Measurements from ENCODE around the gene DCDC2B. TPM values are rescaled to one million over a fixed set of nuclear protein-coding genes. Genes with fewer than 3 reads are reported as not detected.

DCDC2B gene
- total and polyA plus RNA-seq, 9 of the 15 experiments (the other 6 are each of a cell fraction or from before 2014, with no cell fraction given) = not detected

DNA sequence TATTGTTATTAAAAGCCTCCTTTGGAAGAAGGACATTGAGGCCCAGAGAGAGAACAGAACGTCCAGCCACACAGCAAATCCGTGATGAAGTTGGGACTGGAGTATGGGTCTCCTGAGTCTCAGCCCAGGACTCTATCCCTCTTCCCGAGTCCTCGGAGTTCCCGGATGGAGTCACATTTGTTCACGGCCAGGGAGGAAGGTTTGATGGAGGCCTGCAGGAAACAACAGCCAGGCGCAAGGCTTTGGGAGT is 29.8 kb upstream of the DCDC2B start (continued):
- TF ChIP-seq, protein P1, sequence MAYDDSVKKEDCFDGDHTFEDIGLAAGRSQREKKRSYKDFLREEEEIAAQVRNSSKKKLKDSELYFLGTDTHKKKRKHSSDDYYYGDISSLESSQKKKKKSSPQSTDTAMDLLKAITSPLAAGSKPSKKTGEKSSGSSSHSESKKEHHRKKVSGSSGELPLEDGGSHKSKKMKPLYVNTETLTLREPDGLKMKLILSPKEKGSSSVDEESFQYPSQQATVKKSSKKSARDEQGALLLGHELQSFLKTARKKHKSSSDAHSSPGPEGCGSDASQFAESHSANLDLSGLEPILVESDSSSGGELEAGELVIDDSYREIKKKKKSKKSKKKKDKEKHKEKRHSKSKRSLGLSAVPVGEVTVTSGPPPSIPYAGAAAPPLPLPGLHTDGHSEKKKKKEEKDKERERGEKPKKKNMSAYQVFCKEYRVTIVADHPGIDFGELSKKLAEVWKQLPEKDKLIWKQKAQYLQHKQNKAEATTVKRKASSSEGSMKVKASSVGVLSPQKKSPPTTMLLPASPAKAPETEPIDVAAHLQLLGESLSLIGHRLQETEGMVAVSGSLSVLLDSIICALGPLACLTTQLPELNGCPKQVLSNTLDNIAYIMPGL (CRISPR knock-in tag; IDR thresholded peaks at IDR 0.05) = no peak
- TF ChIP-seq XRCC4 (IDR thresholded peaks at IDR 0.05; ENCODE audit: extremely low read depth, insufficient read depth, insufficient read length) (no peak), PHB2 (IDR thresholded peaks at IDR 0.05; ENCODE audit: low read depth) (no peak), POU5F1 (IDR thresholded peaks at IDR 0.05; ENCODE audit: borderline replicate concordance, low read depth, low read length, partially characterized antibody) (no peak), HOXB6 (CRISPR knock-in tag; IDR thresholded peaks at IDR 0.05; ENCODE audit: borderline replicate concordance) (no peak), TEAD1 (CRISPR knock-in tag; IDR thresholded peaks at IDR 0.05) (no peak), PHB (CRISPR knock-in tag; IDR thresholded peaks at IDR 0.05) (no peak), RAD51 (IDR thresholded peaks at IDR 0.05; ENCODE audit: borderline replicate concordance, low read depth) (no peak), NFIX (CRISPR knock-in tag; IDR thresholded peaks at IDR 0.05; ENCODE audit: low read depth) (no peak), TRIM28 (IDR thresholded peaks at IDR 0.05) (no peak; the same call in 1 of the 2 replicates), CBX5 (IDR thresholded peaks at IDR 0.05; ENCODE audit: borderline replicate concordance, low read depth) (no peak), ESRRA (IDR thresholded peaks at IDR 0.05; ENCODE audit: borderline replicate concordance, low read depth) (no peak), HCFC1 (IDR thresholded peaks at IDR 0.05; ENCODE audit: low read depth, low read length) (no peak), ZNF785 (CRISPR knock-in tag; IDR thresholded peaks at IDR 0.05) (no peak)
- TF ChIP-seq, protein P2, sequence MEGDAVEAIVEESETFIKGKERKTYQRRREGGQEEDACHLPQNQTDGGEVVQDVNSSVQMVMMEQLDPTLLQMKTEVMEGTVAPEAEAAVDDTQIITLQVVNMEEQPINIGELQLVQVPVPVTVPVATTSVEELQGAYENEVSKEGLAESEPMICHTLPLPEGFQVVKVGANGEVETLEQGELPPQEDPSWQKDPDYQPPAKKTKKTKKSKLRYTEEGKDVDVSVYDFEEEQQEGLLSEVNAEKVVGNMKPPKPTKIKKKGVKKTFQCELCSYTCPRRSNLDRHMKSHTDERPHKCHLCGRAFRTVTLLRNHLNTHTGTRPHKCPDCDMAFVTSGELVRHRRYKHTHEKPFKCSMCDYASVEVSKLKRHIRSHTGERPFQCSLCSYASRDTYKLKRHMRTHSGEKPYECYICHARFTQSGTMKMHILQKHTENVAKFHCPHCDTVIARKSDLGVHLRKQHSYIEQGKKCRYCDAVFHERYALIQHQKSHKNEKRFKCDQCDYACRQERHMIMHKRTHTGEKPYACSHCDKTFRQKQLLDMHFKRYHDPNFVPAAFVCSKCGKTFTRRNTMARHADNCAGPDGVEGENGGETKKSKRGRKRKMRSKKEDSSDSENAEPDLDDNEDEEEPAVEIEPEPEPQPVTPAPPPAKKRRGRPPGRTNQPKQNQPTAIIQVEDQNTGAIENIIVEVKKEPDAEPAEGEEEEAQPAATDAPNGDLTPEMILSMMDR (IDR thresholded peaks at IDR 0.05 in 2 of 3, conservative IDR thresholded peaks at IDR 0.05 in 1 of 3; ENCODE audit: insufficient read depth in 2 of 3, low read depth in 1 of 3, low read length in 3 of 3) = no peak
- TF ChIP-seq, protein P3, sequence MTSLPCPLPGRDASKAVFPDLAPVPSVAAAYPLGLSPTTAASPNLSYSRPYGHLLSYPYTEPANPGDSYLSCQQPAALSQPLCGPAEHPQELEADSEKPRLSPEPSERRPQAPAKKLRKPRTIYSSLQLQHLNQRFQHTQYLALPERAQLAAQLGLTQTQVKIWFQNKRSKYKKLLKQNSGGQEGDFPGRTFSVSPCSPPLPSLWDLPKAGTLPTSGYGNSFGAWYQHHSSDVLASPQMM (CRISPR knock-in tag; IDR thresholded peaks at IDR 0.05) = no peak
- TF ChIP-seq, protein P4, sequence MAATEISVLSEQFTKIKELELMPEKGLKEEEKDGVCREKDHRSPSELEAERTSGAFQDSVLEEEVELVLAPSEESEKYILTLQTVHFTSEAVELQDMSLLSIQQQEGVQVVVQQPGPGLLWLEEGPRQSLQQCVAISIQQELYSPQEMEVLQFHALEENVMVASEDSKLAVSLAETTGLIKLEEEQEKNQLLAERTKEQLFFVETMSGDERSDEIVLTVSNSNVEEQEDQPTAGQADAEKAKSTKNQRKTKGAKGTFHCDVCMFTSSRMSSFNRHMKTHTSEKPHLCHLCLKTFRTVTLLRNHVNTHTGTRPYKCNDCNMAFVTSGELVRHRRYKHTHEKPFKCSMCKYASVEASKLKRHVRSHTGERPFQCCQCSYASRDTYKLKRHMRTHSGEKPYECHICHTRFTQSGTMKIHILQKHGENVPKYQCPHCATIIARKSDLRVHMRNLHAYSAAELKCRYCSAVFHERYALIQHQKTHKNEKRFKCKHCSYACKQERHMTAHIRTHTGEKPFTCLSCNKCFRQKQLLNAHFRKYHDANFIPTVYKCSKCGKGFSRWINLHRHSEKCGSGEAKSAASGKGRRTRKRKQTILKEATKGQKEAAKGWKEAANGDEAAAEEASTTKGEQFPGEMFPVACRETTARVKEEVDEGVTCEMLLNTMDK (IDR thresholded peaks at IDR 0.05; ENCODE audit: borderline replicate concordance, insufficient read depth, low read depth, low read length, poor library complexity, severe bottlenecking) = no peak
- TF ChIP-seq, protein P5, sequence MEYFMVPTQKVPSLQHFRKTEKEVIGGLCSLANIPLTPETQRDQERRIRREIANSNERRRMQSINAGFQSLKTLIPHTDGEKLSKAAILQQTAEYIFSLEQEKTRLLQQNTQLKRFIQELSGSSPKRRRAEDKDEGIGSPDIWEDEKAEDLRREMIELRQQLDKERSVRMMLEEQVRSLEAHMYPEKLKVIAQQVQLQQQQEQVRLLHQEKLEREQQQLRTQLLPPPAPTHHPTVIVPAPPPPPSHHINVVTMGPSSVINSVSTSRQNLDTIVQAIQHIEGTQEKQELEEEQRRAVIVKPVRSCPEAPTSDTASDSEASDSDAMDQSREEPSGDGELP (CRISPR knock-in tag; IDR thresholded peaks at IDR 0.05; ENCODE audit: borderline replicate concordance) = no peak
- TF ChIP-seq, protein P6, sequence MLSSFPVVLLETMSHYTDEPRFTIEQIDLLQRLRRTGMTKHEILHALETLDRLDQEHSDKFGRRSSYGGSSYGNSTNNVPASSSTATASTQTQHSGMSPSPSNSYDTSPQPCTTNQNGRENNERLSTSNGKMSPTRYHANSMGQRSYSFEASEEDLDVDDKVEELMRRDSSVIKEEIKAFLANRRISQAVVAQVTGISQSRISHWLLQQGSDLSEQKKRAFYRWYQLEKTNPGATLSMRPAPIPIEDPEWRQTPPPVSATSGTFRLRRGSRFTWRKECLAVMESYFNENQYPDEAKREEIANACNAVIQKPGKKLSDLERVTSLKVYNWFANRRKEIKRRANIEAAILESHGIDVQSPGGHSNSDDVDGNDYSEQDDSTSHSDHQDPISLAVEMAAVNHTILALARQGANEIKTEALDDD (IDR thresholded peaks at IDR 0.05) = 0 out of 2 replicates have a peak, but pooled peaks have one; percentile 8
- TF ChIP-seq, protein P7, sequence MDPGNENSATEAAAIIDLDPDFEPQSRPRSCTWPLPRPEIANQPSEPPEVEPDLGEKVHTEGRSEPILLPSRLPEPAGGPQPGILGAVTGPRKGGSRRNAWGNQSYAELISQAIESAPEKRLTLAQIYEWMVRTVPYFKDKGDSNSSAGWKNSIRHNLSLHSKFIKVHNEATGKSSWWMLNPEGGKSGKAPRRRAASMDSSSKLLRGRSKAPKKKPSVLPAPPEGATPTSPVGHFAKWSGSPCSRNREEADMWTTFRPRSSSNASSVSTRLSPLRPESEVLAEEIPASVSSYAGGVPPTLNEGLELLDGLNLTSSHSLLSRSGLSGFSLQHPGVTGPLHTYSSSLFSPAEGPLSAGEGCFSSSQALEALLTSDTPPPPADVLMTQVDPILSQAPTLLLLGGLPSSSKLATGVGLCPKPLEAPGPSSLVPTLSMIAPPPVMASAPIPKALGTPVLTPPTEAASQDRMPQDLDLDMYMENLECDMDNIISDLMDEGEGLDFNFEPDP (CRISPR knock-in tag; IDR thresholded peaks at IDR 0.05) = 0 out of 2 replicates have a peak, but pooled peaks have one; percentile 61

Measured in K562 (cell line).